ENCODE measurements around the gene MSH2.

Gene MSH2

GRCh38 chr2:47479863-47480262 is 76.9 kb downstream of the MSH2 start:
- Mint-ChIP-seq H3K9me3 (no peaks in the 10 kb centered on the region), H3K4me3 (no peak overlapping the region), H3K27me3 (ENCODE audit: low read depth, poor library complexity) (peaks cover 4% of the 10 kb centered on the region), H3K27ac (no peak overlapping the region), H3K4me1 (no peaks in the 10 kb centered on the region), H3K36me3 (ENCODE audit: low read depth) (peaks cover 77% of the 10 kb centered on the region)
- no peak for DNase-seq
- TF ChIP-seq, protein P1, sequence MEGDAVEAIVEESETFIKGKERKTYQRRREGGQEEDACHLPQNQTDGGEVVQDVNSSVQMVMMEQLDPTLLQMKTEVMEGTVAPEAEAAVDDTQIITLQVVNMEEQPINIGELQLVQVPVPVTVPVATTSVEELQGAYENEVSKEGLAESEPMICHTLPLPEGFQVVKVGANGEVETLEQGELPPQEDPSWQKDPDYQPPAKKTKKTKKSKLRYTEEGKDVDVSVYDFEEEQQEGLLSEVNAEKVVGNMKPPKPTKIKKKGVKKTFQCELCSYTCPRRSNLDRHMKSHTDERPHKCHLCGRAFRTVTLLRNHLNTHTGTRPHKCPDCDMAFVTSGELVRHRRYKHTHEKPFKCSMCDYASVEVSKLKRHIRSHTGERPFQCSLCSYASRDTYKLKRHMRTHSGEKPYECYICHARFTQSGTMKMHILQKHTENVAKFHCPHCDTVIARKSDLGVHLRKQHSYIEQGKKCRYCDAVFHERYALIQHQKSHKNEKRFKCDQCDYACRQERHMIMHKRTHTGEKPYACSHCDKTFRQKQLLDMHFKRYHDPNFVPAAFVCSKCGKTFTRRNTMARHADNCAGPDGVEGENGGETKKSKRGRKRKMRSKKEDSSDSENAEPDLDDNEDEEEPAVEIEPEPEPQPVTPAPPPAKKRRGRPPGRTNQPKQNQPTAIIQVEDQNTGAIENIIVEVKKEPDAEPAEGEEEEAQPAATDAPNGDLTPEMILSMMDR (IDR thresholded peaks at IDR 0.05), result no peak

- peaks cover 71% of the 10 kb centered on the region for H3K36me3 Mint-ChIP-seq (ENCODE audit: low read depth)
Measured at GRCh38 chr2:47483191-47483590, 80.2 kb downstream of the MSH2 start.

GRCh38 chr2:47484396-47484795 is 81.4 kb downstream of the MSH2 start:
- H3K27ac Mint-ChIP-seq, result no peak overlapping the region
- TF ChIP-seq, protein P1 (IDR thresholded peaks at IDR 0.05), result no peak
- peaks cover 10% of the 10 kb centered on the region for H3K4me1 Mint-ChIP-seq
- peaks cover 59% of the 10 kb centered on the region for H3K36me3 Mint-ChIP-seq (ENCODE audit: low read depth)
- no peak for DNase-seq
- no peaks in the 10 kb centered on the region for H3K9me3 Mint-ChIP-seq
- peaks cover 2% of the 10 kb centered on the region for H3K27me3 Mint-ChIP-seq (ENCODE audit: low read depth, poor library complexity)
- no peak overlapping the region for H3K4me3 Mint-ChIP-seq

More at GRCh38 chr2:47483191-47483590, 80.2 kb downstream of the MSH2 start:
- Mint-ChIP-seq H3K9me3 (no peaks in the 10 kb centered on the region), H3K4me3 (no peak overlapping the region), H3K27ac (no peak overlapping the region), H3K27me3 (ENCODE audit: low read depth, poor library complexity) (peaks cover 4% of the 10 kb centered on the region), H3K4me1 (peaks cover 10% of the 10 kb centered on the region)
- TF ChIP-seq, protein P1 (IDR thresholded peaks at IDR 0.05), result no peak
- no peak for DNase-seq

DNA sequence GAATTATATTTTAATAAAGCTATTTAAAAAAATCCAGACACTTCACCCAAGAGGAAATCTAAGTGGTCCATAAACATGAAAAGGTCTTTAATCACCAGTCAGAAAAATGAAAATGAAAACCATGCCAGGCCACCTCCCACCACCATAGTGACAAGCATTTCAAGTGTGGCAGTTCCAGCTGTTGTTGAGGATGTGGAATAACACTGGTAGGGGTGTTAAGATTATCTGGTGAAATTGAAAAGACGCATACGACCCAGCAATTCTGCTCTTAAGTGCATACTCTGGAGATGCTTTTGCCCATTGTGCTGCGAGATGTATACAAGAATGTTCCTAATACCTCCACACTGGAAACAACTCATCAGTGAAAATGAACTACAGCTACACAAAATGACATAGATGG is 82.2 kb downstream of the MSH2 start:
- Mint-ChIP-seq H3K27ac (no peak overlapping the region), H3K4me3 (no peak overlapping the region), H3K36me3 (ENCODE audit: low read depth) (peaks cover 57% of the 10 kb centered on the region), H3K4me1 (peaks cover 10% of the 10 kb centered on the region), H3K27me3 (ENCODE audit: low read depth, poor library complexity) (no peaks in the 10 kb centered on the region), H3K9me3 (no peaks in the 10 kb centered on the region)
- no peak for DNase-seq
- TF ChIP-seq, protein P1 (IDR thresholded peaks at IDR 0.05), result no peak

GRCh38 chr2:47485751-47486300 is 82.9 kb downstream of the MSH2 start:
- peaks cover 10% of the 10 kb centered on the region for H3K4me1 Mint-ChIP-seq
- H3K9me3 Mint-ChIP-seq, result peaks cover 4% of the 10 kb centered on the region
- TF ChIP-seq, protein P1 (IDR thresholded peaks at IDR 0.05), result no peak
- no peaks in the 10 kb centered on the region for H3K27me3 Mint-ChIP-seq (ENCODE audit: low read depth, poor library complexity)
- H3K36me3 Mint-ChIP-seq (ENCODE audit: low read depth), result peaks cover 56% of the 10 kb centered on the region
- no peak for DNase-seq
- H3K4me3 Mint-ChIP-seq, result no peak overlapping the region
- H3K27ac Mint-ChIP-seq, result no peak overlapping the region

DNA sequence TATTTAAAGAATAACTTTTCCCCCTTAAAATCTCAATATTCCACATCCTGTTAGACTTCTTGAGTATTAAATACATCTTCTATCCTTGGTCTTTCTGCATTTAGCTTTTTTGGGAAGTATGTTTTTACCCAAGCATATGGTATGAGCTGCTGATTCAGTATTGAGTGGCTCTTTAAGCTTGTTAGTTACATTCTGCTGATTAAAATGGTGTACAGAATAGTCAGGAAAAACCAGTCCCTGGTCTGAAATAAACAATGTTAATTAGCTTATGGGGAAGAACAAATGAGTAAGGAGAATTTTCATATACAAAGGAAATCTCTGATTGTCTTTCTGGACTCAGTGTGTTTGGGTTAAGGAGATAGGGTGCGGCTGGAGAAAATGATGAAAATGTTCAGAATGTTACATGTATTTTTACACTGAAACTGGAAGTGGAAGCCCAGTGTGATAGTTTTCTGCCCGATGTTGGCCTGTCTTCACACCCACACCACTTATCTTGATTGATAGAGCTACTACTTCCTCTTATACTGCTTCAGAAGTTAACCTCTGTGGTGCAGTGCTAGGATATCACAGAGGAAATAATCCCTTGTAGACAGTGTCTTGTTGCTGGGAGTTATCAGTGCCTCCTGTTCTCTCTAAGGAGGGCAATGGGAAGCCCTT is 84.0 kb downstream of the MSH2 start:
- H3K36me3 Mint-ChIP-seq (ENCODE audit: low read depth), result peaks cover 53% of the 10 kb centered on the region
- TF ChIP-seq, protein P1 (IDR thresholded peaks at IDR 0.05), result no peak
- no peak overlapping the region for H3K4me3 Mint-ChIP-seq
- H3K27me3 Mint-ChIP-seq (ENCODE audit: low read depth, poor library complexity), result no peaks in the 10 kb centered on the region
- DNase-seq, result no peak
- H3K9me3 Mint-ChIP-seq, result peaks cover 8% of the 10 kb centered on the region
- H3K27ac Mint-ChIP-seq, result peak overlapping the region; percentile 34
- peaks cover 10% of the 10 kb centered on the region for H3K4me1 Mint-ChIP-seq
